CMK (cell line): ENCODE data around the gene CNOT11.
"Not testable (repeated sequence)": the region's sequence is repeated elsewhere in the genome, so short reads cannot be mapped to it uniquely, and the experiment has no call there.

ENCODE experiments used
- DNase-seq: peaks from one replicate; pipeline ENCODE4 v3.0.0-alpha.2; 2010; ENCODE audit warnings: low read depth

CNOT11 gene

DNA sequence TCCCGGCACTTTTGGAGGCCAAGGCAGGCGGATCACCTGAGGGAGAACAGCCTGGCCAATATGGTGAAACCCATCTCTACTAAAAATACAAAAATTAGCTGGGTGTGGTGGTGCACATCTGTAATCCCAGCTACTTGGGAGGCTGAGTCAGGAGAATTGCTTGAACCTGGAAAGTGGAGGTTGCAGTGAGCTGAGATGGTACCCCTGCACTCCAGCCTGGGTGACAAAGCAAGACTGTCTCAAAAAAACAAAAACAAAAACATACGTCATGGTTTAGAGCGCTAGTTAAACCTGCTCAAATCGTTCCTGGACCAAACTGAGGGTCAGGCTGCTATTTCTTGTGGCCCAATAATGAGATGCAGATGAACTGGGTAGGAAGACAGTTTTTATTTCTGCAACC lies 7.2 kb upstream of the CNOT11 start:
- not testable (repeated sequence) for DNase-seq

GRCh38 chr2:101248756-101249155 lies 3.9 kb upstream of the CNOT11 start:
- not testable (repeated sequence) for DNase-seq

DNA sequence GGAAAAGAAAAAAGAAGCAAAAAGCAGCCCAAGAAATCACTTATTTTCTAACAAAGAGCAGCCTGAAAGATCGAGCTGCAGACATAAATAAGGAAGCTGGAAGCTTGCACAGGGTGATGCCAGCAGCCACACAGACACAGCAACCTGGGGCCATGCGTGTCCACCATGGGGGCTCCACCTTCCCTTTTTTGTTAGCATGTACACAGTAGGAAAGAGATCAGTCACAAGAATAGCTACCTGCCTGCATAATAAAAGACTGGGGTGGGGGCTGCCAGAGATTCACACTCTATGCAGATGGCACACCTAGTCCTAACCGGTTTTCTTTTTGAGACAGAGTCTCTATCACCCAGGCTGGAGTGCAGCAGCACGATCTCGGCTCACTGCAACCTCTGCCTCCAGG lies 2.9 kb upstream of the CNOT11 start:
- no peak for DNase-seq

DNA sequence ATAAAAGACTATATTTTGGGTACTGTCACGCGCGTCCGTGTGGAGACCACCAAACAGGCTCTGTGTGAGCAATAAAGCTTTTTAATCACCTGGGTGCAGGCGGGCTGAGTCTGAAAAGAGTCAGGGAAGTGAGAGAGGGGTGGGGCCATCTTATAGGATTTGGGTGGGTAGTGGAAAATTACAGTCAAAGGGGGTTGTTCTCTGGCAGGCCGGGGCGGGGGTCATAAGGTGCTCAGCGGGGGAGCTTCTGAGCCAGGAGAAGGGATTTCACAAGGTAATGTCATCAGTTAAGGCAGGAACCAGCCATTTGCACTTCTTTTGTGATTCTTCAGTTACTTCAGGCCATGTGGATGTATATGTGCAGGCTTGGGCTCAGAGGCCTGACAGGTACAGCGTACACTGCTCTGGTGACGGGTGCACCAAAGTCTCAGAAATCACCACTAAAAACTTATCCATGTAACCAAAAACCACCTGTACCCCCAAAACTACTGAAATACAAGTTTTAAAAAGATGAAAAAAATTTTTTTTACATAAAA lies 1.4 kb upstream of the CNOT11 start:
- DNase-seq, result not testable (repeated sequence)

DNA sequence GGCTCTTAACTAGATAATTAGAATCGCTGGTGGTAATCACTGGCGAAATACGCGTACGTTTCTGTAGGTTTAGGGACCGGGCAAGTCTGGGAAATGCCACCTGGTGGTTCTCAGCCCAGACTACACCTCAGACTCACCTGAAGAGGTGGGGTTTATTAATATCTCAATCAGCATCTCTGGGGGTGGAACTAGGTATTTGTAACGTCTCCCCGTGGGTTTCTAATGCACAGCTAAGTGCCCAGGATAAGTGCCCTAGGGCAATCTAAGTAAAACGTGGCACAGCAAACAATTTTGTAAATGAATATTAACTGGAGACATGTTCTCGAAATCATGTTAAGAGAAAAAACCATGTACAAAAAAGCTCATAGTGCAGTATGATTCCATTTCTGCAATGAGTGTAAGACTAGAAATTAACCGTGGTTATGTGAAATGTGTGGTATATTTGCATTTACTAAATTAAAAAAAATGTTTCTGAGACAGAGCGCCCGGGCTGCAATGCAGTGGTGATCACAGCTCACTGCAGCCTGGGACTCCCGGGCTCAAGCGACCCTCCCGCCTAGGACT lies 760 bp upstream of the CNOT11 start:
- DNase-seq, result no peak

- peak; percentile 43 for DNase-seq
These were observed 472 bp downstream of the CNOT11 start for GRCh38 chr2:101253013-101253702.

DNA sequence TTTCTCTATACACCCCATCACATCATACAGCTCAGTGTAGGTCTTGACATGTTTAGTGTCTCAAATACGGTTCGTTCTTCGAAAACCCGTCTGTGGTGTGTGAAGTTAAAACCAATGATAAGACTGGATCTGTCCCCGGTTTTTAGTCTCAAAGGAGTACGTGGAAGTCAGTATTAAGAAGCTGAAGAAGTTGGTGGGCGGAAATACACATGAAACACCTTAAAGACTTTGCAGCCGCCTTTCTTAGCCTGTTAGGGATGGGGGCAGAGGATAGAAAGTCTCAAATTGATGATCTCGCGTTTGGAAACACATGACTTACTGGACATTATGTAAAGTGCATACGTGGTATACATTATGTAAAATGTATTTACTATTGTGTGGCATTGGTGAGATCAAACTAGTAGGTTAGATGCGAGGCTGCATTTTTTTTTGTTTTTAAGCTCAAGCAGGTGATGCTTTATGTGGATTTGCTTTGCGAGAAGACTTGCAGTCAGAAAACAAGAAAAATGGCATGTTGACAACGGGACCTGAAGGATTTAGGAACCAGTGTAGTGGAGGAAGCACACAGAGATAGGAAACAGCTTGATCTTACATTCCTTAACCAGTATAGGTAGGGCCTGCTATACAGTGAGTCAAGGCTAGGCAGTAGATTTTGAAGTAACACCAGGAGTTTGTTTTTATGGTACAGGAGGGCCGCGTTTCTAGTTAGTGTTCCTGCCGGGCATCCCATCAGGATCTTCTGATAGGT lies 1.2 kb downstream of the CNOT11 start:
- DNase-seq, result no peak

GRCh38 chr2:101255501-101255900 lies 2.8 kb downstream of the CNOT11 start:
- DNase-seq, result no peak

DNA sequence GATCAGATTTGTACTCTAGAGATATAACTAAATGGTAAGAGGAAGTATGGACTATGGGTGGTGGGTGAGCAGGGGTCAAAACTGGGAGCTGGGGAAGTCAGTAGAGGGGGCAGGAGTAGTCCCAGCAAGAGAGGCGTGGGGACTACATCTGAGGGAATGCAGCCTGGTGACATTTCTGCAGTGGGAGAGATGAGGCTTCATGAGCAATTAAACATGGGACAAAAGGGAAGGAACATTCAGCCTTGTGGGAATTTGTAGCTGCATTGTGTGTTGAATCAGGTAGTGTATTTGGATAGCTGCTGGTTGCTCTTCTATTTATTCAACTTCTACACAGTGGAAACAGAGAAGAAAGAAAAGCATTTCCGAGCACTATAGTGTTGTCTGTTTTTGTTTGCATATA lies 3.6 kb downstream of the CNOT11 start:
- no peak for DNase-seq

GRCh38 chr2:101258804-101259203 lies 6.1 kb downstream of the CNOT11 start:
- no peak for DNase-seq

DNA sequence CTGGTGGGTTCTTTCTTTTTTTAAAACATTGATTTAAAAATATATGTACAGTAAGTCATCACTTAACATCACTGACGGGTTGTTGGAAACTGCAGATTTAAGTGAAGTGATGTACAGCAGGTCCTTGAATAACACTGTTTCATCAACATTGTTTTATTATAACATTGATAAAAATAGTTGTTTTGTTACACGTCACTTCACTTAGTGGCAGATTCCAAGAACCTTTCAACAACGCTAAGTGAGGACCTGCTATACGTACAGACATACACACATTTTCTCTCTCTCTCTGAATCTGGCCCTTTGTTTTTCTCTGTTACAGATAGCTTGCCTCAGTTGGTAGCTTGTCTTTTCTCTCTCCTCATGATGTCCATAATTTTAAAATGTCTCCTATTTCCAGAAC lies 9.5 kb downstream of the CNOT11 start:
- DNase-seq, result no peak

DNA sequence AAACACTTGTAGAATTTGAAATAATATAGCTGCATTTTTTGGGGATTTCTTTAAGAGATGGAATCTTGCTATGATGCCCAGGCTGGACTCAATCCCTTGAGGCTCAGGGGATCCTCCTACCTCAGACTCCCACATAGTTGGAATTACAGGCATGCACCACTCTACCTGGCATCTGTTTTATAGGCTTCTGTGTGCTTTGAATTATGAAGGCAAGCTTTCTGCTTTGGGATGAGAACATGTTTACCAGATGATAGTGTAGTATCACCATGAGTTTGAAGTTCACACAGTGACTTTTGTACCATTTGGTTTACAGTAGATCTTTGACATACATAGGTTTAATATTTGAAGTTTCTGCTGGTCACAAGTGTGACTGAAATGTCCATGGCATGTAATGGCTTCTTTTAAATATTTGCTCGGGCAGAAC lies 10.7 kb downstream of the CNOT11 start:
- no peak for DNase-seq

DNA sequence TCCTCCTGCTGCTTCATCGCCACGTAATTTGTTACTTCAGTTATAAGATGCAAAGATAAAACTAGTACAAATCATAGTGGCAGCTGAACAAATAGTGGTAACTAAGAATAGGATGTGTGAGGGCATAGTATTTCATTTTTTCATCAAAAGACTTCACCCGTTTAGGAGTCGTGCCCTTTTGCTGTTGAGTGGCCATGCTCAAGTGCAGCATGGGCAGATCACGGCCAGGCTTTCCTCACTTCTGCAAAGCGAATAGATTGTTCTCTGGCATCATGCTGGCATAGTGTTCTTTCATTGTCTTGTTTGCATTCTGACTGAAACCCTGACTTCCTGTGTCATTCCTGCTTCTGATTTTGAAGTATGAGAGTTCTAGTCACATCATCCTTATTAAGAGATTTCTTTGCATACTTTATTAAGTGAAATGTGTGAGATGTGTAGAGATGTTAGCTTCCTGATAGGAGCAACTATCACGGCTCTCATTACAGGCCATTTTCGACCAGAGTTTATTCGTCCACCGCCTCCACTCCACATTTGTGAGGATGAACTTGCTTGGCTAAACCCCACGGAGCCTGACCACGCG lies 11.8 kb downstream of the CNOT11 start:
- no peak for DNase-seq

GRCh38 chr2:101265893-101266499 lies 13.3 kb downstream of the CNOT11 start:
- no peak for DNase-seq

DNA sequence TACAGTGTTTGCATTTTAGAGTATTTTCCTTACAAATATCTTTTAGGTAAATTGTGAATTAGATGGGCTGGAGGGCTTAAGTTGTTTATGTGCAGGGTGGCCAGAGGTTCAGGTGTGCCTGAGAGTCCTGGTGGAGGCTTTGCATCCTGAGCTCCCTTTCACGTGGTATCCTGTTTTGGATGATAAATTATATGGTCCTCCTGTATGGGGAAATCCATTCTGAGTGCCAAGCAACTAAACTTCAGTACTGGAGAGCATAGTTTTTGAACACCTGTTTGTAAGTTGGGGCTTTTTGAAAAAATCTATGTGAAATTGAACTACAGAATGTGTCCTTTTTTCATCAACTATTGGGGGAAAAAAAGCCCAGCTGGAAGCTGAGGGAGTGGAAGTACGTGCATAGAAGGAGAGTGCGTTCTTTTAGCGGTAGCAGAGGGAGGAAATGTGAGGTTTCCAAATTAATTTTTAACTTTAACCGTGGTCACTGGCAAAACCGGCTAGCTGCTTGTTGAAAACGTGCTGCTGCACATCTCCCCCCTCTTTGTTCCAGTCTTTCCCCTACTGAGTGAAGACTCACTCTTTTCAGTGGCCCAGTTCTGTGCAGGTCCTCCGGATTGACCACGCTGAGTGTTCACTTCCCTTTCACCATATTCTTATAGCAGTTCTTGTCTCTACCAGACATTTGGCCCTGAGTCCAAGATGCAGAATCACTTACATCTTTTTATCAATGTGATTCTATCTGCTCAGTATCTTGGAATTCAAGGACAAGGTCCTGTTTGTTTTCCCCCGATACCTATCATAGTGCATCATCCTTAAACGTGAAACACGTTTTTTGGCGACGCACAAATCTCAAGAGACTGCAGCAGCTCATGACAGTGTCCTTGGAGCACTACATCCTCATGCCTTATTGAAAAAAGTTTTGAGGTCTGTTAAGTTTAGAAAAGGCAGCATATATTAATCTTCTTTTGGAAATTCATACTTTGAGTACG lies 15.3 kb downstream of the CNOT11 start:
- no peak for DNase-seq

DNA sequence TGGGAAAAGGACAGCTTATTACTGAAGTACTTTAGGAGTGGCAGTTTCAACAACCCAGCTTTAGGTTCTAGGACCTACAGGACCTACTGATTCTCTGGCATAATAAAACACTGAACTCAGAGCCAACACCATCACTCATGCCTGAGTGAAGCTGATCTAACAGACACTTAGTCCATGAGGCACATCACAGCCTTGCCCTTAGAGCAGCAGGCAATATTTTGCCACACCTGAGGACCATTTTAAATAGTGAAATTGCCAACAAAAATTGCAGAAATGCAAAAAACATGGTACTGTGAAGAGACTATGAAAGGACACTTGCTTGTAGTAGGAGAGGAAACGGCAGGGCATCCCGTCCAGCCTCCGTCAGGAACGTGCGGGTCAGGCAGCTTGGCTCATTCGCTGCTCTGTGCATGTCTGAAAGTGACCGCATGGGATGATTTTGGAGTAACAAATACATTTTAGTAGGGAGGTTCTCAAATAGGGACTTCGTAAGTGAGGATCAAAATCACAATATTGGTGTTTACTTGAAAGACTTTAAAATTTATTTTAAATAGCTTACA lies 18.1 kb downstream of the CNOT11 start:
- no peak for DNase-seq

GRCh38 chr2:101272045-101272784 lies 19.5 kb downstream of the CNOT11 start:
- no peak for DNase-seq

GRCh38 chr2:101273056-101273455 lies 20.4 kb downstream of the CNOT11 start:
- DNase-seq, result no peak

DNA sequence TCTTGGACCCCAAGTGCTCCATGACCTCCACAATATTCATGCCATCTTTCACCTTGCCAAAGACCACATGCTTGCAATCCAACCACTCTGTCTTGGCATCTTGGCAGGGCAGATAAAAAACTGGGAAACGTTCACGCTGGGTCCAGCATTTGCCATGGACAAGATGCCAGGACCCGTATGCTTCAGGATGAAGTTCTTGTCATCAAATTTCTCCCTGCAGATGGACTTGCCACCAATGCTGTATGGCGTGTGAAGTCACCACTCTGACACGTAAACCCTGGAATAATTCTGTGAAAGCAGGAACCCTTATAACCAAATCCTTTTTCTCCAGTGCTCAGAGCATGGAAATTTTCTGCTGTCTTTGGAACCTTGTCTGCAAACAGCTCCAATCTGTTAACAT lies 21.5 kb downstream of the CNOT11 start:
- no peak for DNase-seq

DNA sequence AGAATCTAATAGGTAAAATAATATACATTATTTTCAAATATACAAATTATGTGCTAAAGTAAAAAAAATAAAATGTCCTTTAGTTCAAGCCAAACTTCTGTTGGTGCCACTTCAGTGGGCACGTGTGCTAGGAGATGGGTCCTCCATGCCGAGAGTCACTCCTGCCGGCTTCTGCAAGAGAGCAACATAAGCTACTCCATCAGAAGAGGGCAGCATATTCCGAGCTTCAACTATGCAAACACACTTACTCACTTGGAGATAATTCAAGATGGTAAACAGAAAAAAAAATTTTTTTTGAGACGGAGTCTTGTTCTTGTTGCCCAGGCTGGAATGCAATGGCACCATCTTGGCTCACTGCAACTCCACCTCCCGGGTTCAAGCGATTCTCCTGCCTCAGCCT lies 24.4 kb downstream of the CNOT11 start:
- no peak for DNase-seq
